H1 (cell line): ENCODE data around the gene HK2. TPM values are rescaled to one million over a fixed set of nuclear protein-coding genes. Genes with fewer than 3 reads are reported as not detected.

Experiments
- CTCF ChIA-PET: fragments of 300-600 bp; sonication (Branson Sonifier 250); formaldehyde crosslinking; loops from one replicate; lab custom pipeline; 2021; ENCODE audit not compliant: partially characterized antibody; lab: Charles Lee
- POLR2A ChIA-PET: fragments of 300-600 bp; sonication (Branson Sonifier 250); formaldehyde crosslinking; loops from one replicate; lab custom pipeline; 2021; ENCODE audit warnings: inconsistent platforms; ENCODE audit not compliant: partially characterized antibody; lab: Charles Lee
- DNase-seq, 2 experiments: peaks; one replicate each; pipeline versions ENCODE4 v3.0.0 to v3.0.0-alpha.2; 2010 to 2022; ENCODE audit warnings: low spot score in 2 of 2, low read depth in 1 of 2, mixed read lengths in 1 of 2
- FAIRE-seq: peaks from 2 replicates; lab custom pipeline; 2011; peaks lifted over from hg19 to GRCh38; lab: Jason Lieb, UNC
- H2AFZ ChIP-seq: 2 replicates; pipeline ENCODE4 v1.8.1; 2012; ENCODE audit warnings: low read length, inconsistent platforms
- H2AK5ac ChIP-seq: 2 replicates; pipeline ENCODE4 v1.6.1; 2013; ENCODE audit warnings: low read depth, low read length
- H2BK120ac ChIP-seq: replicated peaks from 2 replicates; pipeline ENCODE3; 2013; ENCODE audit warnings: low read depth, low read length, inconsistent platforms
- H2BK12ac ChIP-seq: 2 replicates; pipeline ENCODE4 v1.6.1; 2013; ENCODE audit warnings: low read depth, low read length
- H2BK15ac ChIP-seq: 2 replicates; pipeline ENCODE4 v1.6.1; 2013; ENCODE audit warnings: low read length
- H2BK20ac ChIP-seq: 2 replicates; pipeline ENCODE4 v1.6.1; 2013; ENCODE audit warnings: low read length
- H2BK5ac ChIP-seq: 2 replicates; pipeline ENCODE4 v1.6.1; 2013; ENCODE audit warnings: low read depth, low read length
- H3K14ac ChIP-seq: 2 replicates; pipeline ENCODE4 v1.6.1; 2013; ENCODE audit warnings: inconsistent platforms; ENCODE audit not compliant: insufficient read length
- H3K18ac ChIP-seq: 2 replicates; pipeline ENCODE4 v1.6.1; 2013; ENCODE audit warnings: low read length; ENCODE audit errors: extremely low read depth
- H3K23ac ChIP-seq: 2 replicates; pipeline ENCODE4 v1.6.1; 2013; ENCODE audit warnings: inconsistent platforms; ENCODE audit not compliant: insufficient read length
- H3K23me2 ChIP-seq: 2 replicates; pipeline ENCODE4 v1.6.1; 2013; ENCODE audit warnings: low read depth, low read length
- H3K27ac ChIP-seq: 2 replicates; pipeline ENCODE4 v1.6.1; 2011; ENCODE audit warnings: low read depth, low read length, inconsistent platforms
- H3K27me3 ChIP-seq, 4 experiments: replicated peaks in 1 of 4; 1 replicate in 1 of 4; 2 replicates in 3 of 4; pipeline versions ENCODE4 v1.6.1 to v1.8.1; 2011 to 2013; ENCODE audit warnings: low read length in 3 of 4, mild to moderate bottlenecking in 3 of 4, inconsistent platforms in 2 of 4, mixed read lengths in 2 of 4, moderate library complexity in 1 of 4; ENCODE audit not compliant: control insufficient read depth in 3 of 4, insufficient read depth in 3 of 4; ENCODE audit errors: extremely low read depth in 1 of 4
- H3K36me3 ChIP-seq, 4 experiments: 2 replicates each; pipeline versions ENCODE4 v1.6.1 to v1.8.1; 2011 to 2013; ENCODE audit warnings: mild to moderate bottlenecking in 4 of 4, low read length in 3 of 4, moderate library complexity in 2 of 4, control low read depth in 1 of 4, inconsistent platforms in 1 of 4; ENCODE audit not compliant: insufficient read depth in 4 of 4, control insufficient read depth in 2 of 4
- H3K4ac ChIP-seq: replicated peaks from 2 replicates; pipeline ENCODE3; 2013; ENCODE audit warnings: low read length, low read depth, mixed read lengths, inconsistent platforms; ENCODE audit not compliant: insufficient read length
- H3K4me1 ChIP-seq, 4 experiments: replicated peaks in 1 of 4; 1 replicate in 1 of 4; 2 replicates in 3 of 4; pipeline versions ENCODE4 v1.6.1 to v1.8.1; 2011 to 2013; ENCODE audit warnings: low read length in 3 of 4, inconsistent platforms in 2 of 4, mixed read lengths in 1 of 4; ENCODE audit not compliant: insufficient read depth in 4 of 4, control insufficient read depth in 3 of 4
- H3K4me2 ChIP-seq, 2 experiments: 2 replicates each; pipeline versions ENCODE4 v1.6.1 to v1.8.1; 2011 to 2013; ENCODE audit warnings: low read depth in 2 of 2, low read length in 2 of 2, control low read depth in 1 of 2, inconsistent platforms in 1 of 2, mild to moderate bottlenecking in 1 of 2; ENCODE audit not compliant: insufficient read depth in 1 of 2
- H3K4me3 ChIP-seq, 4 experiments: fragments of 200-600, 300-600 bp in 1 of 4; sonication (generic), shearing (Covaris generic), sonication (Bioruptor Twin) in 1 of 4; 2 replicates each; pipeline versions ENCODE4 v1.5.1 to v1.8.1; 2011 to 2016; ENCODE audit warnings: low read length in 4 of 4, low read depth in 3 of 4, control low read depth in 2 of 4, inconsistent platforms in 2 of 4, mild to moderate bottlenecking in 2 of 4, mixed read lengths in 1 of 4, moderate library complexity in 1 of 4; ENCODE audit not compliant: insufficient read depth in 2 of 4; ENCODE audit errors: extremely low read depth in 1 of 4
- H3K56ac ChIP-seq: replicated peaks from 2 replicates; pipeline ENCODE3; 2013; ENCODE audit warnings: low read depth, mild to moderate bottlenecking, mixed read lengths, low read length, inconsistent platforms; ENCODE audit not compliant: insufficient read length
- H3K79me1 ChIP-seq: 2 replicates; pipeline ENCODE4 v1.6.1; 2013; ENCODE audit warnings: low read depth, low read length, control low read depth
- H3K79me2 ChIP-seq, 2 experiments: 2 replicates each; pipeline versions ENCODE4 v1.6.1 to v1.8.1; 2012 to 2013; ENCODE audit warnings: low read length in 2 of 2, mild to moderate bottlenecking in 2 of 2, inconsistent platforms in 1 of 2; ENCODE audit not compliant: insufficient read depth in 2 of 2, control insufficient read depth in 1 of 2
- H3K9ac ChIP-seq, 4 experiments: replicated peaks in 1 of 4; 1 replicate in 1 of 4; 2 replicates in 3 of 4; pipeline versions ENCODE4 v1.6.1 to v1.8.1; 2011 to 2013; ENCODE audit warnings: low read depth in 3 of 4, low read length in 3 of 4, control low read depth in 2 of 4, mild to moderate bottlenecking in 2 of 4, moderate library complexity in 2 of 4, inconsistent platforms in 1 of 4; ENCODE audit errors: extremely low read depth in 1 of 4
- H3K9me3 ChIP-seq, 2 experiments: 2 replicates each; pipeline versions ENCODE4 v1.6.1 to v1.8.1; 2012 to 2013; ENCODE audit warnings: mild to moderate bottlenecking in 2 of 2, moderate library complexity in 2 of 2, control low read depth in 1 of 2, inconsistent platforms in 1 of 2, low read depth in 1 of 2, low read length in 1 of 2, mixed read lengths in 1 of 2; ENCODE audit not compliant: insufficient read depth in 2 of 2
- H4K20me1 ChIP-seq, 2 experiments: replicated peaks in 1 of 2; 2 replicates each; pipeline versions ENCODE3 to v1.8.1; 2011 to 2013; ENCODE audit warnings: inconsistent platforms in 2 of 2, low read length in 2 of 2, mild to moderate bottlenecking in 1 of 2; ENCODE audit not compliant: insufficient read depth in 2 of 2, control insufficient read depth in 1 of 2
- H4K5ac ChIP-seq: 2 replicates; pipeline ENCODE4 v1.6.1; 2013; ENCODE audit warnings: low read length, low read depth, mixed read lengths, inconsistent platforms; ENCODE audit not compliant: insufficient read length
- H4K8ac ChIP-seq: 2 replicates; pipeline ENCODE4 v1.8.0; 2013; ENCODE audit warnings: mild to moderate bottlenecking, moderate library complexity, low read length, inconsistent platforms; ENCODE audit not compliant: insufficient read depth; ENCODE audit errors: extremely low read depth
- H4K91ac ChIP-seq: replicated peaks from 2 replicates; pipeline ENCODE3; 2013; ENCODE audit warnings: low read length, mixed read lengths, inconsistent platforms; ENCODE audit not compliant: insufficient read length
- MAFK ChIP-seq: IDR thresholded peaks from 2 replicates; pipeline ENCODE4 v1.6.1; 2012; ENCODE audit warnings: low read depth, mild to moderate bottlenecking, improper control_type of control experiment, low read length
- POLR2A ChIP-seq, 2 experiments: IDR thresholded peaks; 1 replicate in 1 of 2; 2 replicates in 1 of 2; pipeline ENCODE4 v1.6.1; 2011; ENCODE audit warnings: low read depth in 2 of 2, low read length in 2 of 2, mild to moderate bottlenecking in 2 of 2; ENCODE audit errors: control extremely low read depth in 1 of 2
- POU5F1 ChIP-seq: IDR thresholded peaks from 2 replicates; pipeline ENCODE4 v1.6.1; 2011; ENCODE audit warnings: low read depth, mild to moderate bottlenecking, low read length, moderate library complexity
- RXRA ChIP-seq: IDR thresholded peaks from 2 replicates; pipeline ENCODE4 v1.6.1; 2011; ENCODE audit warnings: low read depth, mild to moderate bottlenecking, low read length, moderate library complexity; ENCODE audit not compliant: insufficient read depth
- SP2 ChIP-seq: IDR thresholded peaks from 2 replicates; pipeline ENCODE4 v1.6.1; 2012; ENCODE audit warnings: mild to moderate bottlenecking, low read length, inconsistent platforms
- WGBS, 2 experiments: shearing (Covaris generic) in 1 of 2; methylation state at CpG; one replicate each; pipeline versions ENCODE4 v1.1.6 to v1.1.7; 2013 to 2015; ENCODE audit warnings: low lambda C conversion rate in 2 of 2, mixed read lengths in 2 of 2, inconsistent platforms in 1 of 2, low coverage in 1 of 2, missing lambda C conversion rate in 1 of 2; ENCODE audit not compliant: insufficient replicate concordance in 2 of 2, insufficient coverage in 1 of 2, insufficient read length in 1 of 2; ENCODE audit errors: extremely low coverage in 1 of 2, missing lambda C conversion rate in 1 of 2; 5-methylcytosine and 5-hydroxymethylcytosine counted together
- polyA plus RNA-seq, 7 experiments: library from polyadenylated mRNA; depleted of rRNA in 3 of 7; stranded (reverse) in 5 of 7; unstranded in 2 of 7; fragments of >200 nt in 5 of 7; fragments of 200-250 nt in 2 of 7; gene quantifications; 1 replicate in 5 of 7; 2 replicates in 1 of 7; 4 replicates in 1 of 7; pipeline versions ENCODE4 v1.2.1 to v1.2.3, GENCODE V29; 2011 to 2013; ENCODE audit warnings: missing spikeins in 2 of 7, mixed read lengths in 2 of 7
- total RNA-seq: library from RNA; stranded (reverse); fragmentation: NEBNext Ultra II Directional; extraction: Animal tissue kit (Norgen Biotek cat#: 25700); gene quantifications from 2 replicates; pipeline ENCODE4 v1.2.1, GENCODE V29; 2021

Gene HK2
- total and polyA plus RNA-seq, 2 of the 8 experiments (the other 6 are each of a cell fraction or from before 2014, with no cell fraction given): 22.1 to 61.9 TPM

- FAIRE-seq: no peak
- H3K4me1 ChIP-seq: no peaks in the 10 kb centered on the region
- H2AFZ ChIP-seq: no peak overlapping the region
- no peak overlapping the region for H2BK120ac ChIP-seq
- no peaks in the 10 kb centered on the region; a peak in 1 of 4 replicates for H3K79me2 ChIP-seq
- no peak overlapping the region for H4K8ac ChIP-seq
- 77% methylated on average over 4 of the region's 4 CpGs; no CpG with 5 or more reads in 1 of the 2 experiments for WGBS, 2 experiments
- H4K5ac ChIP-seq: no peak overlapping the region
- no peaks in the 10 kb centered on the region for H3K23me2 ChIP-seq
- no peak overlapping the region for H3K4me3 ChIP-seq
- no peak overlapping the region for H3K56ac ChIP-seq
- no peak overlapping the region for H3K4me2 ChIP-seq
- no peak for DNase-seq
- no peak overlapping the region for H3K14ac ChIP-seq
- peaks cover 7 to 11% of the 10 kb centered on the region in 2 experiments for H4K20me1 ChIP-seq
- no peak overlapping the region for H3K27ac ChIP-seq
- H2BK12ac ChIP-seq: no peak overlapping the region
- H2BK15ac ChIP-seq: no peak overlapping the region
- H3K79me1 ChIP-seq: no peaks in the 10 kb centered on the region
- peaks cover 67 to 96% (median 93%) of the 10 kb centered on the region in 4 experiments for H3K36me3 ChIP-seq
- H2AK5ac ChIP-seq: no peak overlapping the region
- H3K23ac ChIP-seq: no peak overlapping the region
- TF ChIP-seq POLR2A (IDR thresholded peaks at IDR 0.05; ENCODE audit: control extremely low read depth in 1 of 2, low read depth in 2 of 2, low read length in 2 of 2) (no peak), RXRA (no peak), MAFK (no peak), POU5F1 (no peak), SP2 (no peak)
- no peak overlapping the region for H4K91ac ChIP-seq
- ChIA-PET CTCF (no interaction called here), POLR2A (no interaction called here)
- H3K9me3 ChIP-seq: no peaks in the 10 kb centered on the region
- no peak overlapping the region for H2BK5ac ChIP-seq
- no peak overlapping the region for H3K4ac ChIP-seq
- H2BK20ac ChIP-seq: no peak overlapping the region
- no peak overlapping the region for H3K18ac ChIP-seq
- no peaks in the 10 kb centered on the region for H3K27me3 ChIP-seq
- no peak overlapping the region for H3K9ac ChIP-seq
These were observed 48.4 kb downstream of the HK2 start for GRCh38 chr2:74882299-74882687.
